Thyroid gland (tissue), 4 donors: Measurements from ENCODE around the gene ENKD1. TPM values are rescaled to one million over a fixed set of nuclear protein-coding genes. Genes with fewer than 3 reads are reported as not detected.

Source experiments
- DNase-seq, 2 donors: peaks; one replicate each; pipeline ENCODE4 v3.0.0-alpha.2; 2019
- H3K27ac ChIP-seq, 3 donors: fragments of 200-600 bp; sonication (generic); 1 replicate in 2 of 3; 2 replicates in 1 of 3; pipeline ENCODE4 v1.5.1; 2016 to 2019; ENCODE audit warnings: mild to moderate bottlenecking in 1 of 3, moderate library complexity in 1 of 3
- H3K27me3 ChIP-seq: fragments of 200-600 bp; sonication (generic); one replicate; pipeline ENCODE4 v1.5.1; 2019
- H3K36me3 ChIP-seq, 2 donors: fragments of 200-600 bp; sonication (generic); one replicate each; pipeline ENCODE4 v1.5.1; 2016 to 2019
- H3K4me1 ChIP-seq, 2 donors: fragments of 200-600 bp; sonication (generic); one replicate each; pipeline ENCODE4 v1.5.1; 2017 to 2019
- H3K4me3 ChIP-seq, 3 donors: fragments of 200-600 bp; sonication (generic); replicated peaks in 1 of 3; 1 replicate in 2 of 3; 2 replicates in 1 of 3; pipeline ENCODE4 v1.5.1; 2016; ENCODE audit warnings: mild to moderate bottlenecking in 1 of 3
- H3K9me3 ChIP-seq: fragments of 200-600 bp; sonication (generic); one replicate; pipeline ENCODE4 v1.5.1; 2017
- CTCF ChIP-seq, 6 experiments: fragments of 200-600 bp in 3 of 6; fragments of 450-650 bp in 3 of 6; sonication (generic) in 3 of 6; IDR thresholded peaks; one replicate each; pipeline ENCODE4 v1.5.1; 2016 to 2019; ENCODE audit warnings: antibody characterized with exemption in 6 of 6, mild to moderate bottlenecking in 2 of 6, inconsistent platforms in 1 of 6, moderate library complexity in 1 of 6
- POLR2A ChIP-seq, 2 donors: fragments of 450-650 bp; IDR thresholded peaks; one replicate each; pipeline ENCODE4 v1.6.1; 2017; ENCODE audit warnings: antibody characterized with exemption in 2 of 2, mild to moderate bottlenecking in 2 of 2, moderate library complexity in 1 of 2
- WGBS, 2 donors: methylation state at CpG; one replicate each; pipeline ENCODE4 v1.1.5; 2017; 5-methylcytosine and 5-hydroxymethylcytosine counted together
- intact Hi-C: fragments of 100-400 bp; cut with DNase I; formaldehyde crosslinking; loops from one replicate; pipeline ENCODE4 v1.15.1; 2023
- total RNA-seq, 4 donors: library from RNA; depleted of rRNA; stranded (reverse); fragments of >200 nt; gene quantifications; one replicate each; pipeline ENCODE4 v1.2.3, GENCODE V29; 2016

ENKD1 gene
- total RNA-seq, 4 donors from 2014 or later = 14.2 to 33.2 (median 21.9) TPM

GRCh38 chr16:67668495-67669157, 2.1 kb upstream of the ENKD1 start:
- DNase-seq = no peak
- intact Hi-C loops = loop anchor here (5.0 to 10.0 kb wide), 3 partner anchors 106 to 266 kb away; partner anchors contain the start of genes CTCF, CTRL and PSMB10
- WGBS, 2 donors = 75 to 98% methylated on average over 5 to 6 of the region's 6 CpGs
- H3K9me3 ChIP-seq = no peaks in the 10 kb centered on the region
- H3K4me3 ChIP-seq = no peak overlapping the region
- no peaks in the 10 kb centered on the region for H3K27me3 ChIP-seq
- no peak for TF ChIP-seq POLR2A (IDR thresholded peaks at IDR 0.05)
- TF ChIP-seq CTCF (IDR thresholded peaks at IDR 0.05) = no peak
- H3K27ac ChIP-seq = no peak overlapping the region
- H3K4me1 ChIP-seq = peaks cover 32 to 46% of the 10 kb centered on the region in 2 donors
- no peaks in the 10 kb centered on the region for H3K36me3 ChIP-seq

GRCh38 chr16:67667817-67668494, 1.4 kb upstream of the ENKD1 start:
- TF ChIP-seq CTCF (IDR thresholded peaks at IDR 0.05) (peak; percentile 77 to 99 (median 94)), POLR2A (IDR thresholded peaks at IDR 0.05) (no peak)
- Histone ChIP-seq H3K27me3 (no peaks in the 10 kb centered on the region), H3K4me3 (peak overlapping the region in 1 of 3 donors; percentile 72), H3K4me1 (peaks cover 26 to 39% of the 10 kb centered on the region in 2 donors), H3K9me3 (no peaks in the 10 kb centered on the region), H3K27ac (peak overlapping the region in 2 of 3 donors; percentile 84 to 87), H3K36me3 (no peaks in the 10 kb centered on the region)
- intact Hi-C loops = loop anchor here (5.0 to 10.0 kb wide), 3 partner anchors 106 to 267 kb away; partner anchors contain the start of genes CTCF, CTRL and PSMB10
- peak; percentile 91 to 93 for DNase-seq
- WGBS, 2 donors = 25 to 41% methylated on average over 10 to 14 of the region's 18 CpGs

- TF ChIP-seq POLR2A (IDR thresholded peaks at IDR 0.05) (no peak), CTCF (IDR thresholded peaks at IDR 0.05) (no peak)
- Histone ChIP-seq H3K36me3 (no peaks in the 10 kb centered on the region), H3K9me3 (no peaks in the 10 kb centered on the region), H3K27ac (peak overlapping the region in 2 of 3 donors; percentile 84 to 87), H3K27me3 (no peaks in the 10 kb centered on the region), H3K4me1 (peaks cover 20 to 34% of the 10 kb centered on the region in 2 donors), H3K4me3 (peak overlapping the region in 1 of 3 donors; percentile 72)
- WGBS, 2 donors = 33 to 40% methylated on average over 1 to 10 of the region's 10 CpGs
- intact Hi-C loops = loop anchor here (5.0 to 10.0 kb wide), 3 partner anchors 105 to 267 kb away; partner anchors contain the start of genes CTCF, CTRL and PSMB10
- DNase-seq = no peak
These were observed 885 bp upstream of the ENKD1 start for GRCh38 chr16:67667453-67667816.

GRCh38 chr16:67666032-67666551, 458 bp downstream of the ENKD1 start:
- no peaks in the 10 kb centered on the region for H3K36me3 ChIP-seq
- no peak for TF ChIP-seq CTCF (IDR thresholded peaks at IDR 0.05)
- TF ChIP-seq POLR2A (IDR thresholded peaks at IDR 0.05) = no peak
- intact Hi-C loops = loop anchor here (5.0 to 10.0 kb wide), 3 partner anchors 104 to 269 kb away; partner anchors contain the start of genes CTCF, CTRL and PSMB10
- H3K9me3 ChIP-seq = no peaks in the 10 kb centered on the region
- H3K27me3 ChIP-seq = no peaks in the 10 kb centered on the region
- WGBS, 2 donors = 1 to 3% methylated on average over 16 to 31 of the region's 46 CpGs
- peaks cover 21 to 30% of the 10 kb centered on the region in 2 donors for H3K4me1 ChIP-seq
- peak overlapping the region; percentile 72 to 86 (median 85) for H3K4me3 ChIP-seq
- DNase-seq = peak; percentile 46 to 57
- H3K27ac ChIP-seq = peak overlapping the region in 2 of 3 donors; percentile 76 to 84
